Suppressor macrophage treated with lipopolysaccharide for 4 hours (primary cell): Measurements from ENCODE around the gene OOEP.

ENCODE experiments used
- DNase-seq: peaks from one replicate; pipeline ENCODE4 v3.0.0-alpha.2; 2020

Gene OOEP

GRCh38 chr6:73364121-73364520, 5.6 kb downstream of the OOEP start:
- no peak for DNase-seq

DNA sequence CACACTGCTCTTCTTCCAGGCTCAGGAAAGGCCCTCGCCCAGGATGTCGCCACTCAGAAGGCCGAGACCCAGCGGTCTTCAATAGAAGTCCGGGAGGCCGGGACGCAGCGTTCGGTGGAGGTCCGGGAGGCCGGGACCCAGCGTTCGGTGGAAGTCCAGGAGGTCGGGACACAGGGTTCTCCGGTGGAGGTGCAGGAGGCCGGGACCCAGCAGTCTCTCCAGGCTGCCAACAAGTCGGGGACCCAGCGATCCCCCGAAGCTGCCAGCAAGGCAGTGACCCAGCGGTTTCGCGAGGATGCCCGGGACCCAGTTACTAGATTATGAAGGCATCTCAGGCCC, 6.2 kb downstream of the OOEP start:
- no peak for DNase-seq

DNA sequence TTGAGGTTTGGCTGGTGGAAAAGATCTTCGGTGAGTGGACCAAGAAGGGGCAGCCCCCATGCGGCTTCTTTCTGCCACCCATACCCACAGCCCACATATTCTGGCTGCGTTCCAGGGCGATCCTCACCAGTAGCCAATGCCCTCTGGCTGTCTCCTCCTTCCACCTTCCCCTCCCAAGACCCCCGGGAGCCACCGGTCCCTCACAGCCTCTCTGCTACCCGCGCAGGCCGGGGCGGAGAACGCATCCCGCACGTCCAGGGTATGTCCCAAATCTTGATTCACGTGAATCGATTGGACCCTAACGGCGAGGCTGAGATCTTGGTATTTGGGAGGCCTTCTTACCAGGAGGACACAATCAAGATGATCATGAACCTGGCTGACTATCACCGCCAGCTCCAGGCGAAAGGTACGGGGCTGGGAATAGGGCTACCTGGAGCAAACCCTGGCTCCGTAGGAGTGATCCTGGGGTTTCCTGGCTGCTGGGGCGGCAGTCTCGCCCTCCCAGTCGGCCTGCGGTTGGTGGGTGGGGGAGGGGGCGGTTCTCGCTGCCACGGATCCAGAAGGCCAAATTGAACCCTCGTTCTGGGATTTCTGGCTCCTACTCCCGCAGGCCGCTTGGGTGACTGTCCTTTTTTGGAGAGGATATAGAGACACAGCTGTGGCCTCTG, 6.7 kb downstream of the OOEP start:
- no peak for DNase-seq

GRCh38 chr6:73362358-73362757, 7.3 kb downstream of the OOEP start, which contains the start of gene KHDC3L:
Gene KHDC3L (plus strand): TSS chr6:73362658. CDS start chr6:73362730, 72 bp downstream.
- no peak for DNase-seq

DNA sequence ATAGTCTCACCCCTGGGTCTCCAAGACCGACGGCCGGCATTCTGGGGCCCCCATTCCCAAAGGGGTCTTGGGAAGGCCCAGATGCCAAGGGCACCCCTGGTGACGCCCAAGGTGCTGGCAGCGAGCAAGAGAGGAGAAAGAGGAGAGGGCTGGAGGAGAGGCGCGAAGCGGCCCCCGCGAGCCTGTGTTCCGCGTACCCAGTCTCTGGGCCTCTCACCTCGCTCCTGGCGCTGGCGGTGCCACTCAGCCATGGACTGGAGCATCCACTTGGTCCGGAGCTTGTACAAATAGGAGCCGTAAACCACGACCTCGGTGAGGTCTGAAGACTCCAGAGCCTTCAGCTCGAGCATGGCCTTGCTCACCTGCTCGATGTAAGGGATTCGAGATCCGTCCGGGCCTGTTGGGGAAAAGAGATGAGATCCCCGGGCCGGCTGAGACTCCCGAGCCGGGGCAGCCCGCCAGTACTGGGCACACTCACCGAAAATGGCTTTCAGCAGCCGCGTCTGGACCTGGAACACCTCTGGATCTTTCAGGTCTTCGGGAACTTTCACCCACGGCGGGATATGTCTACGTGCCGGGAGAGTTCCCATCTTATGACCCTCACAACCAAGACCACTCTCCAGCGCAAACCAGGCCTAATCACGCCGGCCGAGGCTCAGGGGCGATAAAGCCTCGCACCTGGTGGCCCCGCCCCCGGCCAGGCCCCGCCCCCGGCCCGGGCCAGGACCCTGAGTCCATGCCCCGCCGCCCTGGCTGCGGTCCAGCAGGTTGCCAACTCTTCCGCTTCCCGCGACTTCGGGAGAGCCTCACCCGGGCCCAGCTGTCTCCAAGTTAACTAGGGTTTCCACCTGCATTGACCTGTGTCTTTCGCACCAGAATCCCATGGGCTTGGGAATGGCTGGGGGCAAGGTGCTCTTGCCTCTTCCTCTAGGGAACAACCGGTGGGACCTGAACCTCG, 15.8 kb downstream of the OOEP start, which contains the start of gene DPPA5:
Gene DPPA5 (minus strand): TSS at position 641 of the 958 bp plus-strand sequence. CDS start 51 bp downstream, at position 590.
- DNase-seq, result no peak

DNA sequence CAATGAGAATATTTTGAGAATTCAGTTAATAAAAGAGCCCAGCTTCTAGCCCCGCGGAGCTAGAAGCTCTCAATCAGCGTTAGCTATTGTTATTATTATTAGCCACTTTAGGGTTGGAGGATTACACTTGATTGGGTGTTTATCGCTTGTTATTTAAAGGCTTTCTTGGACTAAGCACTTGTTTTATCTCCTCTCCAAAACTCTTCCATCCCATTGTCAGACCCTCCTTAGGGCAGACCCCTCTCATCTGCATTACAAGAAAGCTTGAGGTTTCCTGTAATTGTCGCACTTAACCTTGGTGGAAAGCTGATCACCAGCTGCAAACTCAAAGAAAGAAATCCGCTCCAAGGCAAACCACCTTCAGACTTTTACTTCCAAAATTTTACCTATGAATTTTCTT, 20.4 kb downstream of the OOEP start:
- DNase-seq, result no peak

DNA sequence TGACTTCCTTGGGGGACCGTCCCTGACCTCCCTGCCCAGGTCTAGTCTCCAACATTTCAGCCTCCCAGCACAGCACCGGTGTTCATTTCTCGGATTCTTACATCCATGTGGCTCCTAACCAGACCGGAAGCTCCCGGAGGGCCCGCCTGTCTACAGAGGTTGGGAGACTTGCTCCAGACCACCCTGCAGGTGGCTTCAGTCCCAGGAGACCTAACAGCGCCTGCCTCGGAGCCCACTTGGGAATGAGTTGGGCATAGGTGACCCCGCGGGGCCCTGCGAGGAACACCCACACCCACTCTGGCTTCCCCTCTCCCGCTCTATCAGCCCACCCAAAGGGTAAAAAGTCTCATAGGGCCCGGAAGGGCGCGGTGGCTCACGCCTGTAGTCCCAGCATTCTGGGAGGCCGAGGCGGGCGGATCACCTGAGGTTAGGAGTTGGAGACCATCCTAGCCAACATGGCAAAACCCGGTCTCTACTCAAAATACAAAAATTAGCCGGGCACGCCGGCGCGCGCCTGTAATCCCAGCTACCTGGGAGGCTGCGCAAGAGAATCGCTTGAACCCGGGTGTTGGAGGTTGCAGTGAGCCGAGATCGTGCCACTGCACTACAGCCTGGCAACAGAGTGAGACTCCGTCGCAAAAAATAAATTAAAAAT, 21.0 kb downstream of the OOEP start:
- no peak for DNase-seq

- no peak for DNase-seq
Measured at GRCh38 chr6:73343164-73343563, 26.5 kb downstream of the OOEP start.

GRCh38 chr6:73342174-73342573, 27.5 kb downstream of the OOEP start:
- no peak for DNase-seq

DNA sequence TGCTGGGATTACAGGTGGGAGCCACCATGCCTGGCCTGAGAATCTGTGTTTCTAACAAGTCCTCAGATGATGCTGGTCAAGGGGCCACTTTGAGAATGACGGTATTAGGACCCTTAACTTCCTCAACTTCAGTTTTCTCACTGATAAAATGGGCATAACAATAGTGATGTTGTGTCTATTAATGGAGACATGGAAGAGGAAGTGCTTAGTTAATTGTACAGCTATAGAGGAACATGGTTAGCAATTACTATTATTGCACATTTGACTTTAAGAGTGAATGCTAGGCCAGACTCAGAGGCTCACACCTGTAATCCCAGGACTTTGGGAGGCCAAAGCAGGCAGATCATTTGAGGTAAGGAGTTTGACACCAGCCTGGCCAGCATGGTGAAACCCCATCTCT, 28.4 kb downstream of the OOEP start:
- DNase-seq, result no peak

- no peak for DNase-seq
Measured at GRCh38 chr6:73340048-73340447, 29.6 kb downstream of the OOEP start.

DNA sequence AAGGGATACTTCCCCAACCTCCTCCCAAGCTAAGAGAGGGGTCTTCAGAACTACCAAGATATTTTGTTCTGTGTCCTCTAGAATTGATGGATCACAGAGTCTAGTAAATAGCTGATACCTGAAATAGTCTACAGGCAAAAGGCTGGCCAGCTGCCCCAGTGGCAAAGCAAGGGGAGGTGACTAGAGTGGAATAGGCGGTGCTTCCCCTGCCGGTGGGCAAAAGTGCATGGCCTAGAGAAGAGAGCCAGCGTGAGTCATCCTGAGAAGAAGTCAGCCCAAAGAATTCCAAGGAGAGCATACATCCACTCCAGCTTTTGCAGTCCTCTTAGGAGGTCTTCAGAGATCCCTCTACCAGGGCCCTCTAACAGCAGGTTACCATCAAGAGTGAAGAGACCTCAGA, 30.4 kb downstream of the OOEP start:
- DNase-seq, result no peak

GRCh38 chr6:73329201-73329600, 40.5 kb downstream of the OOEP start:
- no peak for DNase-seq

GRCh38 chr6:73328790-73329189, 40.9 kb downstream of the OOEP start:
- no peak for DNase-seq

DNA sequence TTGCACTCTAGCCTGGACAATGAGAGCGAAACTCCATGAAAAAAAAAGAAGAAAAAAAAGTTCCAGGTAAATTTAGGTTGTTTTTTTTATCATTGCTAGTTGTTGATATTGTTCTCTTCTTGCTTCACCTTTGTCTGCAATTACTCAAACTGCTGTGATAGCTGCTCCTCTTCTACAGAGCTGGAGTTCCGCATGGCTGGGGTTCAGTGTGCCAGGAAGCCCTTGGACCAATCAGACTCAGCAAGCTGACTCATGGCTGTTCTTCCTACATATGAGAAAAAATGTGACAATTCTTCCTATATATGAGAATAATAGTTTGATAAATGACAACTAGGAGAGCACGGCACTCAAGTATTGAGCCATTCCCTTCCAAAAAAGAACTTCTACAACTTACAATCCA, 44.0 kb downstream of the OOEP start:
- DNase-seq, result no peak

- DNase-seq, result no peak
Measured at GRCh38 chr6:73323323-73323722, 46.4 kb downstream of the OOEP start.
